OCI-LY7 (cell line): ENCODE measurements around the gene OPN1SW. TPM values are rescaled to one million over a fixed set of nuclear protein-coding genes. Genes with fewer than 3 reads are reported as not detected.

ENCODE experiments used
- BruUV-seq: library from RNA; stranded (reverse); fragments of 400-500 nt; replicated peaks from 2 replicates; lab custom pipeline; 2021; lab: Mats Ljungman, UMichigan
- CTCF ChIA-PET: fragments of 300-600 bp; sonication (Branson Sonifier 250); formaldehyde crosslinking; loops from one replicate; lab custom pipeline; 2022; ENCODE audit warnings: antibody characterized with exemption; ENCODE audit not compliant: unreplicated experiment; lab: Charles Lee
- POLR2A ChIA-PET: fragments of 300-600 bp; sonication (Branson Sonifier 250); formaldehyde crosslinking; loops from one replicate; lab custom pipeline; 2022; ENCODE audit warnings: antibody characterized with exemption; lab: Charles Lee
- DNase-seq: peaks from one replicate; pipeline ENCODE4 v3.0.0-alpha.2; 2015; ENCODE audit warnings: low spot score
- H2AFZ ChIP-seq: fragments of 200-600 bp; sonication (generic), shearing (Covaris generic); 2 replicates; pipeline ENCODE4 v1.6.1; 2014; ENCODE audit warnings: mild to moderate bottlenecking, antibody characterized with exemption, low read length, moderate library complexity
- H3K27ac ChIP-seq: fragments of 200-600 bp; sonication (generic); 2 replicates; pipeline ENCODE4 v1.5.1; 2014; ENCODE audit warnings: mixed run types, low read depth, mild to moderate bottlenecking, moderate library complexity, low read length, inconsistent platforms; ENCODE audit not compliant: poor library complexity, severe bottlenecking
- H3K36me3 ChIP-seq: fragments of 200-600 bp; sonication (generic); 2 replicates; pipeline ENCODE4 v1.6.1; 2014; ENCODE audit warnings: mild to moderate bottlenecking, antibody characterized with exemption, low read length, moderate library complexity, mixed read lengths; ENCODE audit not compliant: insufficient read depth
- H3K4me1 ChIP-seq: fragments of 200-600 bp; sonication (generic); 2 replicates; pipeline ENCODE4 v1.5.1; 2014; ENCODE audit warnings: mild to moderate bottlenecking, low read length; ENCODE audit not compliant: insufficient read depth, poor library complexity, severe bottlenecking
- H3K4me2 ChIP-seq: fragments of 200-600 bp; sonication (generic); 2 replicates; pipeline ENCODE4 v1.6.1; 2014; ENCODE audit warnings: mild to moderate bottlenecking, low read length
- H3K4me3 ChIP-seq: fragments of 200-600 bp; sonication (generic); 2 replicates; pipeline ENCODE4 v1.5.1; 2014; ENCODE audit warnings: mild to moderate bottlenecking, low read depth, low read length; ENCODE audit not compliant: poor library complexity, severe bottlenecking
- H3K79me2 ChIP-seq: fragments of 200-600 bp; sonication (generic); 2 replicates; pipeline ENCODE4 v1.6.1; 2016; ENCODE audit warnings: low read depth, mild to moderate bottlenecking, low read length, moderate library complexity, mixed read lengths; ENCODE audit not compliant: insufficient read depth
- H3K9me2 ChIP-seq: fragments of 200-600 bp; sonication (generic); 2 replicates; pipeline ENCODE4 v1.6.1; 2016; ENCODE audit warnings: mild to moderate bottlenecking, low read length, mixed read lengths; ENCODE audit not compliant: insufficient read depth
- H3K9me3 ChIP-seq: fragments of 200-600 bp; sonication (generic); 2 replicates; pipeline ENCODE4 v1.6.1; 2014; ENCODE audit warnings: mild to moderate bottlenecking, mixed run types, low read length, mixed read lengths
- H4K20me1 ChIP-seq: fragments of 200-600 bp; sonication (generic); 2 replicates; pipeline ENCODE4 v1.6.1; 2014; ENCODE audit warnings: mild to moderate bottlenecking, antibody characterized with exemption, low read length, moderate library complexity, mixed read lengths; ENCODE audit not compliant: insufficient read depth
- CTCF ChIP-seq: fragments of 200-600 bp; sonication (generic); conservative IDR thresholded peaks from 2 replicates; pipeline ENCODE4 v1.5.1; 2014; ENCODE audit warnings: mild to moderate bottlenecking, antibody characterized with exemption, low read length, moderate library complexity, mixed read lengths
- EZH2phosphoT487 ChIP-seq: fragments of 200-600 bp; sonication (generic); IDR thresholded peaks from 2 replicates; pipeline ENCODE4 v1.6.1; 2018; ENCODE audit warnings: low read depth, borderline replicate concordance, mild to moderate bottlenecking, mixed run types, antibody characterized with exemption, low read length, moderate library complexity, mixed read lengths
- intact Hi-C: fragments of 100-400 bp; cut with micrococcal nuclease; formaldehyde crosslinking; loops from one replicate; pipeline ENCODE4 v1.10.0; 2022; ENCODE audit not compliant: unreplicated experiment
- total RNA-seq, 2 experiments: library from RNA; depleted of rRNA in 1 of 2; stranded (reverse); fragments of >200 nt in 1 of 2; shearing (Covaris generic) in 1 of 2; gene quantifications; 2 replicates each; pipeline ENCODE4 v1.2.3, GENCODE V29; 2014 to 2022

OPN1SW gene
- total RNA-seq, 2 experiments from 2014 or later, result not detected

- no peaks in the 10 kb centered on the region for H3K9me2 ChIP-seq
- H3K36me3 ChIP-seq, result no peaks in the 10 kb centered on the region
- no peak overlapping the region for H3K4me2 ChIP-seq
- TF ChIP-seq CTCF (no peak), EZH2phosphoT487 (no peak)
- H2AFZ ChIP-seq, result no peak overlapping the region
- no peaks in the 10 kb centered on the region for H3K79me2 ChIP-seq
- H3K9me3 ChIP-seq, result no peaks in the 10 kb centered on the region
- H4K20me1 ChIP-seq, result no peaks in the 10 kb centered on the region
- intact Hi-C loops, result no loop called here
- CTCF ChIA-PET, result no interaction called here
- BruUV-seq, result no TSS peak
- no peaks in the 10 kb centered on the region for H3K4me1 ChIP-seq
- no peak overlapping the region for H3K27ac ChIP-seq
- H3K4me3 ChIP-seq, result no peak overlapping the region
- POLR2A ChIA-PET, result interaction anchor here (0.8 to 1.9 kb wide), 3 partner anchors 9 to 554 kb away, joined by 3 to 10 read pairs (median 3); no protein-coding TSS in a partner anchor
- no peak for DNase-seq
Observed at GRCh38 chr7:128731184-128731583, 44.4 kb downstream of the OPN1SW start.

GRCh38 chr7:128729494-128729893, 46.1 kb downstream of the OPN1SW start:
- CTCF ChIA-PET, result interaction anchor here (1.1 kb wide), 1 partner anchor 10 kb away, joined by 3 read pairs; the partner anchor contains the start of gene CALU
- Histone ChIP-seq H2AFZ (no peak overlapping the region), H3K4me3 (no peak overlapping the region), H3K79me2 (no peaks in the 10 kb centered on the region), H3K4me2 (no peak overlapping the region), H3K9me3 (no peaks in the 10 kb centered on the region), H4K20me1 (no peaks in the 10 kb centered on the region), H3K4me1 (no peaks in the 10 kb centered on the region), H3K36me3 (no peaks in the 10 kb centered on the region), H3K27ac (no peak overlapping the region), H3K9me2 (no peaks in the 10 kb centered on the region)
- no peak for TF ChIP-seq EZH2phosphoT487
- TF ChIP-seq CTCF, result no peak
- POLR2A ChIA-PET, result interaction anchor here (0.9 to 1.3 kb wide), 2 partner anchors 9 to 18 kb away, joined by 3 read pairs; no protein-coding TSS in a partner anchor
- no peak for DNase-seq
- intact Hi-C loops, result no loop called here
- BruUV-seq, result no TSS peak

GRCh38 chr7:128728598-128728997, 47.0 kb downstream of the OPN1SW start:
- Histone ChIP-seq H3K27ac (no peak overlapping the region), H3K4me3 (no peak overlapping the region), H3K36me3 (no peaks in the 10 kb centered on the region), H3K4me1 (no peaks in the 10 kb centered on the region), H2AFZ (no peak overlapping the region), H3K9me2 (no peaks in the 10 kb centered on the region), H3K79me2 (no peaks in the 10 kb centered on the region), H4K20me1 (no peaks in the 10 kb centered on the region), H3K9me3 (no peaks in the 10 kb centered on the region), H3K4me2 (no peak overlapping the region)
- ChIA-PET CTCF (interaction anchor here (1.1 kb wide), 1 partner anchor 11 kb away, joined by 3 read pairs; the partner anchor contains the start of gene CALU), POLR2A (interaction anchor here (0.9 to 1.3 kb wide), 2 partner anchors 10 to 19 kb away, joined by 3 read pairs; no protein-coding TSS in a partner anchor)
- no TSS peak for BruUV-seq
- DNase-seq, result no peak
- intact Hi-C loops, result no loop called here
- TF ChIP-seq CTCF (no peak), EZH2phosphoT487 (no peak)
